Stimulated activated CD8-positive, alpha-beta memory T cell treated with anti-CD3 and anti-CD28 coated beads, Interleukin-15, amount 100 ng/mL, for 4 hours (primary cell): Measurements from ENCODE around the gene SERGEF.

Source experiments
- DNase-seq, 2 donors: peaks; one replicate each; pipeline ENCODE4 v3.0.0-alpha.2; 2020; ENCODE audit warnings: low read depth in 2 of 2

SERGEF gene

DNA sequence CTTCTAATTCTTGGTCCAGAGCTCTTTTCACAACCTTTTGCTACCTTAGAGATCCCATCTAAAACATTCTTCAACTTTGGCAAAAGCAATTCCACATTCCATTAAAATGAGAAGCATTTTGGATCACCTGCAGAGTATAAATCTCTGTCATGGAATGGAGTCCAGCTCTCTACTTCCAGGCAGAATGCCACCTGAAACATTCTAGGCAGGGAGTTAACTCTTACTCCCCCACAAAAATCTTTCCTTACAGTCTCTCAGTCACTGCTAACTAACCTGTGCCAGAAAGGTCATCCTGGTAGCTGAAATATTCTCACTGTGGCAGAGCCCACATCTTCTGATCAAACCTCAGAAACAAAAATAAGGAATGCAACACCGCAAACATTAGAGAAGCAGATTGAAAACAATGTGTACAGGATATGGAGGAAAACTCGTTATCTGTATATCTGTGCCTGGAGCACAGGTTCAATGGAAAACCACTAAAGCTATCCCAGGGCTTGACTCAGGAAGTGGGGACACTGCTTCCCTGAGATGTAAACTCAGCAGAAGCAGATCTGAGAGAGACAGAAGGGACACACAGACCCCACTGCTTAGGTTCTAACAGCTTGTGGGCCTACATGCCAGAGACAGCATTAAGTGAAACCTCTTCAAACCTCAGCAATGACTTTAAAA, 199.3 kb downstream of the SERGEF start:
- no peak for DNase-seq

DNA sequence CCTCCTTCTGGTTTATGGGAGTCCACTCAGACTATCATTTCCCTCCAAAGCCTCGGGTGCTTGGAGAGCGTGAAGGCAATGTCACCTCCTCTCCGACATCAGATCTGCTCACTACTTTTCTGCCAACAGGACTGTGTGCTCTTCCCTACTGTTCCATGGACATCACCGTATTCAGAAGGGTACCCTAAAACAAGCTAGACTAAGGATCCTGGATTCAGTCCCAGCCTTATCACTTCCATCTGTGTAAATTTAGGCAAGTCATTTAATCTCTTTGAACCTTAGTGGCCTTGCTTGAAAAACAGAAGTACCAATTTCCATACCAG, 200.0 kb downstream of the SERGEF start:
- no peak for DNase-seq

DNA sequence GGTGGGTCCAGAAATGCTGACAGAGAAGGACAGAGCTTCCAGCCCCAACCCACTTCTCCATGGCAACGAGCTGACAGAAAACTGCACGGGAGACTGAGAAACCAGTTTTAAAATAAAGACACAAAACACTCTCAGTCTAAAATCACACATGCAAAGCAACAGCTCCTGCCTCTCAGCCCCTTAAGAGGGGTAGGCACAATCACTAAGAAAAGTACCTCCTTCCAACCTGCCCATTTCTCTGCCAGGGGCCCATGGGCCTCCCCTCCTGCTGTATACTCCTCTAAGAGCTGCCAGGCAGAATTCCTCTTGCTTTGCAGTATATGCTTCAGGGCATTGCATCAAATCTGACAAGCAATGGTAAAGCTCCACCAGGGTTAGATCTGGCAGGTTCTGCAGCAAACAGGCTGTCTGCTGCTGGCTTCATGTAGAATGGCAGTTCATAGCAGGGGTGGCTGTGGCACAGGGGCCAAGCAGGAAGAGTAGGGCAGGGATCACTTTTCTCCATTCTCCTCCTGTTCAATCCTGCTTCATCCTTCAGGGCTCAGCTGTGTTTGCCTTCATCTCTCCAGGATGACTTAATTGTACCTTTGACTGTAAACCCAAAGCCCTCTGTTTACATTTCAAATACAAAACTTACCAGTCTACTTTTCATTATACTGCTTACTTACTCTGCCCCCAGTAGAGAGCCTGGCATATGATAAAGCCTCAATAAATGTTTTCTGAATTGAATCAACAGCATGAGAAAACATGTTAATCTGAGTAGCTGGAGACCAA, 200.6 kb downstream of the SERGEF start:
- no peak for DNase-seq

DNA sequence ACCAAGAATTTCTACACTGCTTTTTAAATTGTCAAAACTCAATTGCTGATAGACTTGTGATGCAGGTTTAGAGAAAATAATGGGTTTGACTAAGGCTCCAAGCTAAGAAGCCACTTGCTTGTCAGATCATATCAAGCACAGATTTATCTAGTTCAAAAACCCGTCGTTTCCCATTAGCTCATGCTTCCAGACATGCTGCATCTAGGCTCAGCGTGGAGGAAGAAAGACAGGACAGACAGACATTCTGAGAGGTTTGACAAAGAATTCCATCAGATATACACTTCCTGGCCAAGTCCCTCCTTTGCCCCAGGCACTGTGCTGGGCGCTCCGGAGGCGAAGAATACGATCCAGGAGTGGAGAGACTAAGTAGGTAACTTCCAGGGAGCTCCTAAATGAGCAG, 201.5 kb downstream of the SERGEF start:
- no peak for DNase-seq

DNA sequence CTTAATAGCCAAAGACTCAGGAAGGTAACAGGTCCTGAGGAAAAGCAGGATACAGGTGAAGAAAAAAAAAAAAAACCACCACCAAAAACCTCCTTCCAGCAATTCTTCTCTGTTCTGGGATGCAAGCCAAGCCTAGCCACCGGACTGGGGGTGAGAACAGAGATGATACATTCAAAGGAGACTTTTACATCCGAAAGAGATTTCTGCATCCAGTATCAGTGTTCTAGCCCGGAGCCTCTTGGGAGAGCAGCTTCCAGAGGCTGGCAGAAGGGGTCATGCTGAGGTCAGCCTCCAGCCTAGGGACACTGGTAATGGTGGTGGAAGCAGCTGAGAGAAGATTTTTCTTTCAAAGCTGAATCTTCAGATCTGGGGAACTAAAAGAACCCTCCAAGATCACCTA, 202.1 kb downstream of the SERGEF start:
- no peak for DNase-seq

DNA sequence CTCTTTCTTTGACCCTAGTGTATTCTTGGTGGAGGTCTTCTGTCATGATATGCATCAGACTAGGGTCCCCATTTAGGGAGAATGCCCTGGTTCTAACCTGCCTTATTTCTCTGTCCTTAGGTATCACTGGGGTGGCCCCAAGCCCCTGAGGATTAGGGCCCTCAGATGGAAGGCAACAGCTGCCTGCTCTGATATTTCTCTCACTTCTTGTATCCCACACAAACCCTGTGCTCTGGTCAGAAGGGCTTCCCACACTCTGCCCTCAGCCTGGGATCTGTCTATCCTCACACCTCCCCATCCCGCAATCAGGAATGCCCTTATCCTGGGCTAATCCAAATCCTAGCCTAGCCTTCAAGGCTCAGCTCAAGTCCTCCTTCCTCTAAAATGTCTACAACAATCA, 202.8 kb downstream of the SERGEF start:
- DNase-seq: no peak

DNA sequence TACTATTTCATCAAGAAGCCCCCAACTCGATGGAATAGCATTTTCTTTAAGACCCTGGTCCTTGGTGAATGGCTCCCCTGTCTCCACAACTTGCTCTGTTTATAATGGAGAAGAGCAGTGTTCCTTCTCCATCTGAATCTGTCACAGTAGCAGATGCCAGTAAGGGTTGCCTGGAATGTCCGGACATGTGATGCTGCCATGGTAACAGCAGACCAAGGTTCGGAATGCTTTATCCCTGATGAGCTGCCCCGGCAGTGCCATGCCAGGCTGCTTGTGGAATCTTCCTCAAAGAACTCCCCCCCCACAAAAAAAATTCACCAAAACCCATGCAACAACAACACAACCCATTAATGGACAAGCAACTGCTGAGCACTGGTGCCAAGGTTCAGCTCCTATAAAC, 205.8 kb downstream of the SERGEF start:
- no peak for DNase-seq

DNA sequence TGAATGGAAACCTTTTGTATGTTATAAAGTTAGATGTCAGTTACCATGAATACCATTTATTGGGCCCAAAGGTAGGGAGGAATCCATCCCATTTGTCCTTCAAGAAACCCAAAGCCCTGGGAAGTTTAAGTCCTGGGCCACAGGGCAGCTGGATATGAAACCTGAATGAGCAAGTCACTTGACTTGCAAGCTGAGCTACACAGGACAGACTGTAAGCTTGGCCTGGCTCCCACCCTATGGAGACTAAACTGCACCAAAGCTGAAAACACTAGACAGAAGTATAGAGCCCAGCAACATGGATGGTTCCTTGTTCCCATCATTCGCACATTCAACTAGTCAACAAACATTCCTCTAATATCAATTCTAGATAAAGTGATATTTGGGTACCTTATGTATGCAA, 207.0 kb downstream of the SERGEF start:
- no peak for DNase-seq

DNA sequence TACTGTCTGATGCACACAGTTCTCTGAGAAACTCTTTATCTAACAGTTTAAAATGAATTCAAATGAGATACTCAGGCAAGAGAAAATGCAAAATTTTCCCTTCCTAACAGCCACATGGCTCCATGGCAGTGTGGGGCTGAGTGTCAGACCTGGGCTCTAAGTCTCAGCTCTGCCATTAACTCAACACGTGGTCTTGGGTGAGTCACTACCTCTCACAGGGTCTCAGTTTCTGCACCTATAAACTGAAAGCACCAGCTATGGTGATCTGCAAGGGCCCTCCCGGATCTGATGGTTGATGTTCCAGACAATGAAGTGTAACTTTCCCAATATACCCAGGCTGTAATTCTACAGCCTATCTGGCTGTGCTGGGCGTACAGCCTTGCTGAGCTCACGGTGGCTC, 207.8 kb downstream of the SERGEF start:
- DNase-seq: no peak

DNA sequence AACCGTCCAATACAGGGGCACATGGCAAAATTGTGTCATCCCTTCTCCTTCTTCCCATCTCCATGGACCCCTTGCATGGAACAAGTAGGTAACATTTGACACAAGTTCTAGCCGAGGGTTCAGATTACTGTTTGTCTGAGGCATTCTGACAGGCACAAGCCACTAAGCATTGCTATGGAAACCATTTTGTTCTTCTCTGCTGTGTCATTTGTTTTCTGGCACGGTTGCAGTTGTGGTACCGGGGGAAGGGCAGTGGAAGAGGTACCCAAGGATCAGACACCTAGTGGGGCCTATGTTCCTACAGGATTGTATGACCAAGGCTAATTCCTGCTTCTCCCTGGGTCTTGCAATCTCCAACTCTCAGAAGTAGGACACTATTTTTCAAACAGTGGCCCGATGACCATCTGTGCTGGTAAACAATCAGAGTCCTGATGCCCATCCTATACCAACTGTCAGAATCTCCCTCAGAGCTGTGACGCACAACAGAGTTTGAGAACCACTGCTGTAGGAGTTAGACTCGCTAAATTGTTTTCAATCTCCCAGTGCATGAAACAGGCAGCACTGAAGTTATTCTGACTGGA, 209.0 kb downstream of the SERGEF start:
- no peak for DNase-seq

DNA sequence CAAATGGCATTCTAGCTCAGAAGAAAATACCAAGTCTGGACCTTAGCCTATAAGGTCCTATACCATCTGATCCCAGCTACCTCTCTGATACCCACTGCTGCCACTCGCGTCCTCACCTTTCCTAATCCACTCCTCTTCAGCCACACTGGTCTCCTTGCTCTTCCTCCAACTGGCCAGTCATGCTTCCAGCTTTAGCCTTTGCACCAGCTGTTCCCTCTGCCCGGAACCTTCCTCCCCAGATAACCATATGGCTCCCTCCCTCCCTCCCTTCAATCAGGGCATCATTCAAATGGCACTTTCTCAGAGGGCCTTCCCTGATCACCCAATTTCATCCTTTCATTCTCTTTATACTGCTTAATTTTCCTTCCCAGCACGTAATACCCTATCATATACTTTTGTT, 210.4 kb downstream of the SERGEF start:
- no peak for DNase-seq

DNA sequence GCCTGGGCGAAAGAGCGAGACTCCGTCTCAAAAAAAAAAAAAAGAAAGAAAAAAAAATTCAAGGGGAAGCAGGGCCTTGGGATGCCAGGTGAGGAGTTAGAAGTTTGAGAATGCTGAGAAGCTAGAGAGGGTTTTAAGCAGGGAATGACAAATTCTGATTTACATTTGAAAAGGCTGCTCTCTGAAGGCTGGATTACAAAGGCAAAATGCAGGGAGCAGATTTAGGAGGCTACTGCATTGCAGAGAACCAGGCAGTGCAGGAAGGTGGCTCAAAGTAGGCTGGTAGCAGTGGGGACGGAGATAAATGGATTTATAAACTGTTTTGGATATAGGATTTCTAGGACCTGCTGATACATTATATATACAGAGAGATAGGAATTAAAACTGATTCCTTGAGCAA, 211.7 kb downstream of the SERGEF start:
- DNase-seq: no peak

DNA sequence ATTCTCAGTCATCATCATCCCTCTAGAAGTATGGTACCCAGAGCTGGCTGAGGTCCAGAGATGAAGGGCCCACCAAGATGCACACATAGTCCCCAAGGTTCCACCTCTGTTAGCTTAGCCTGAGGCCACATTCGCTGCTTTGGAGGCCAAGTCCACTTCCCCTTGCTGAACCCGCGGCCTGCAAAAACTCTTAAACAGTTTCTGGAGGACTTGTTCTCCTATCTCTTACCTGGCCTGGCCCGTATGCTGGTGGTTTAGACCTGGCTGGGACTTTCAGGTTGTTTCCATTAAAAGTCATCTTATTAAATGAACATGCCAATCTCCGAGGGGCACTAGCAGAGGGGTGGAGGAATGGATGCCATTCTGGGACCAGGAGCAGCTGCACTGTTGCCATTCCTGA, 213.7 kb downstream of the SERGEF start:
- DNase-seq: no peak

DNA sequence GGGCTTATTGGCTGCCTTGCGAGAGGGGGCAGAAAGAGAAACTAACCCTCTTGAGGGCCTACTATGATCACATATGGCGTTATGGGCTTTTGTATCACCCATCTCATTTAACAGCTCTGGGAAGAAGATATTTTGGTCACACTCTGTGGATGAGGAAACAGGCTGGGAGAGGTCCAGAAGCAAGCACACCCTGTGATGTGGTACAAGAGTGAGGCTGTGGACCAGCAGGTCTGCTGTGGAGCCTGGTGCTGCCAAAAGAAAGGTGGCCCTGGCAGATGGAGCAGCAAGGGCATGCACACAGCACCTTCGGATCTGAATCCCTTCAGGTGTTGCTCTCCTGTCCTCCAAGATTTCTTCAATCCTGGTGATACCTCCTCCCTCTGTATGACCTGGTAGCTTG, 214.1 kb downstream of the SERGEF start:
- DNase-seq: no peak

DNA sequence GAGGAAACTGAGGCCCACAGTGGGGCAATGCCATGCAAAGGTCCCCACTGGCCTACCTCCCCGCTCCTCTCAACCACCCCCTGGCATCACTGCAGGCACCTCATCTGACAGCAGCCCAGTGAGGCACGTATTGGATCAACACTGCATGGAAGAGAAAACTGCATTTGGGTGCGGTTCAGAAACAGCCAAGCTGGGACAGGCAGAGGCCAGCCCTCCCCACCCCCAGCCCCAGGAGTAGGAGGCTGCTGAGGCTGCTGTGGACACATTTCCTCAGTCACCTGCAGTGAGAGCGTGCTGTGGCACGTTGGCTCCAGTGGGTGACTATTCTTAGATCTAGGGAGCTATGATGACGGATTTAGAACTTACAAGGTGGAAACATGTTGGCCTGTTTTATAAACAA, 214.6 kb downstream of the SERGEF start:
- no peak for DNase-seq

DNA sequence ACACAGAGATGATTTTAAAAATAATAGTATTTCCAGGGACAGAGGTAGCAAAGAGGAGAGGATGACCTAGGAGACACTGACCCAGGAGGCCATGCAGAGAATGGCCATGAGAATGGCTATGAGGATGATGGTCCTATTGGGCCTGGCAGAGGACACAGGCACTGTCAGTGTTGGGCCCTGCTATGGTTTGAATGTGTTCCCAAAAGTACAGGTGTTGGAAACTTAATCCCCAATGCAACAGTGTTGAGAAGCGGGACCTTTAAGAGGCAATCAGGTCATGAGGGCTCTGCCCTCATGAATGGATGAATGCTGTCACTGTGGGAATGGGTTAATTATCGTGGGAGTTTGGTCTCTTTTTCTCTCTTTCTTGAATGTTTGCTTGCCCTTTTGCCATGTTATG, 216.7 kb downstream of the SERGEF start:
- no peak for DNase-seq

DNA sequence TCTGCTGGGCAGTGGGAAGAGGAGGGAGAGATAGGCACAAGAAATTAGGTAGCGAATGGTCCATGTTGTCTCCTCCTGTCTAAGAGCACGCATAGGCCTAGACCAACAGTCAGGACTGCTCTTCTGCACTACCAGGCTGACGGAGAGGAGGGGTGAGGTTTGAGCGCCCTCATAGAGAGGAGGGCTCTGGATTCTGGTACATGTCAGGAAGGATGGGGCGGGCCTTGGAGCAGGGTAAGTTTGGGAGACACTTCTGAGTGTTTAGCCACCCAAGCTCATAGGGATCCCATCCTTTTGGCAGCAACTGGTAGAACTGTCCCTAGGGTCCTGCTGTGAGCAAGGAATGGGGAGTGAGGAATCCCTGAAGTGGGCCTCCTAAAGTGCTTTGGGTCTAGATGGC, 217.9 kb downstream of the SERGEF start:
- no peak for DNase-seq

DNA sequence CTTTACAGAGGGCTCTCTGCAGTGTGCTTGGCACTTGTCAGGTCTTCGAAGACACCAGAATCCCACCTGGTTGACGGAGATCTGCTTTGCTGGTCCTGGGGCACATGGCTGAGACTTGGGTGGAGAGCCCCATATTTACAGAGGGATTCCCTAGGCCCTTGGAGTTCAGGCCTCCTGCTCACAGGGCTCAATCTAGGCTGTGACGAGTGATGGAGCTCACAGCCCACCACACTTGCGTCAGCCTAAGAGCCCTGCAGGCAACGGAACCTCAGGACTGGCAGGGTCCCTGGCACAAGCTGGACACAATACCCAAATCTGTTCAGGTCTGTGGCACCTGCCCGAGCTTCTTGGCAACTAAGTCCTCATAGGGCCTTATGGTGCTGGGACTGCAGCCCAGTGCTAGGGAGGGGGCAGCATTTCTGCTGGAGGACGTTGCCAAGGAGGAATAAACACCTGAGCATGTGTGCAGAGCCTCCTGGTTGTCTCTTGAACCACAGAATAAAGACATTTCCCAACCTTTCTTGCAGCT, 219.1 kb downstream of the SERGEF start:
- no peak for DNase-seq

DNA sequence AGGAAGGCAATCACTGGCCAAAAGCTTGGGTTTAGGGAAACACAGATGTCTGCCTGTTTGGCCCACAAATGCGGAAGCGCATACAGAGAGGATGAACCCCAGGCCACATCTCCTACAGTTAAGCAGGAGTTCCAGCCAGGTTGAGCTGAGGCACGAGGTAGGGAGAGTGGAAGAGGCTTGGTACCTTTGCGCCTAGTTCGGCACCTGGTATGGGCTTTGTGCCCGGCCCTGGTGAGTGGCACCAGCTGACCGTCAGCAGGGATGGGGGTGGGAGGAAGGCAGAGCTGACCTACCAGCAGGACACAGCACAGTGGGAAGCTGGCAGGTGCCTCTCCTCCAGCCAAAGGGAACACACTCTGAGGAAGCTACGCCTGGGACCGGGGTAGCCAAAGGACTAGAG, 220.7 kb downstream of the SERGEF start:
- DNase-seq: no peak

DNA sequence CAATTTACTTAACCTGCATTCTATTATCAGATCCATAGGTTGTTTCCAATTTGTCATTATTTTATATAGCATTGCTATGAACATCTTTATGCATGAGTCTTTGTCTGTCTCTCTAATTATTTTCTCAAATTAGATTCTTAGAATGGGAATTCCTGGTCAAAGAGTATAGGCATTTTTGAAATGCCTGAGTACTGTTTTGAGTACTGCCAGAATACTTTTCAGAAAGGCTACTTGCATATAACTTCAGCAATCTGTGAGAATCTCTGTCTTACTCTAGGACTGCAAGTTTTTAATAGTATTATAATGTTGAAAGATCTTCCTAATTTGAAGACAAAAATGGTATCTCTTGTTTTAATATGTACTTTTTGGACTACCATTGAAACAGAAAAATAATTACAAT, 221.7 kb downstream of the SERGEF start:
- no peak for DNase-seq

DNA sequence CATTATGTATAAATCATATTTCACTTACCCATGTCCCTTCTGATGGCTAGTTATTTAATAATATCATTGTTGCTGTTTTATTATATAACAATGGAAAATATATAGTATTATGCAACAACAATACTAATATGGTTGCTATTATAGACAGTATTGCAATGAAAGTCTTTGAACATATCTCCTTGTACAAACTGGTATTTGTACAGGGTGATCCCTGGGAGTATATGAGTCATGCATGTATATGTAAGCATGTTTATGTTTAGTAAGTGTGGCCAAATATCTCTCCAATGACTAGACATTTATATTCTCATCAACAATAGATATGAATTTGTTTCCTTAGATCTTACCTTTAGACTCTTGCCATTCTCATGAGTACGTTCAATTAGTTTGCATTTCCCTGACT, 222.4 kb downstream of the SERGEF start:
- no peak for DNase-seq

DNA sequence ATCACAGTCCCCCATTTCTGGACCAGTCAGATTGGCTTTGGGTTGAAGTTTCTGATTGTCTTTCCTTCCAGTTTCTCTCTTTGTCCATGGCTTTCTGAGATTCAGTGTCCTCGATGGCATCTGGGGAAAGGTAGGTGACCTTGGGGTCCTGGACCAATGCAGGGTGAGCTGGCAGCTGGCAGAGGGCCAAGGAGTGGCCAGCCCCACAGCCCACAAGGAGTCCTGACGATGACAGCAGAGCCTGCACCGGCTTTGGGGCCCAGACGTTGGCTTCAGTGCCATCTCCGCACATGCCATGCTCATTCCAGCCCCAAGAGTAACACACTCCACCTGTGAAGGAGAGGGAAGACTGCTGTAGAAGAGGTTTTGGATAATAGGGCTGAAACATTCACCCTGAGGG, 224.8 kb downstream of the SERGEF start:
- DNase-seq: no peak

DNA sequence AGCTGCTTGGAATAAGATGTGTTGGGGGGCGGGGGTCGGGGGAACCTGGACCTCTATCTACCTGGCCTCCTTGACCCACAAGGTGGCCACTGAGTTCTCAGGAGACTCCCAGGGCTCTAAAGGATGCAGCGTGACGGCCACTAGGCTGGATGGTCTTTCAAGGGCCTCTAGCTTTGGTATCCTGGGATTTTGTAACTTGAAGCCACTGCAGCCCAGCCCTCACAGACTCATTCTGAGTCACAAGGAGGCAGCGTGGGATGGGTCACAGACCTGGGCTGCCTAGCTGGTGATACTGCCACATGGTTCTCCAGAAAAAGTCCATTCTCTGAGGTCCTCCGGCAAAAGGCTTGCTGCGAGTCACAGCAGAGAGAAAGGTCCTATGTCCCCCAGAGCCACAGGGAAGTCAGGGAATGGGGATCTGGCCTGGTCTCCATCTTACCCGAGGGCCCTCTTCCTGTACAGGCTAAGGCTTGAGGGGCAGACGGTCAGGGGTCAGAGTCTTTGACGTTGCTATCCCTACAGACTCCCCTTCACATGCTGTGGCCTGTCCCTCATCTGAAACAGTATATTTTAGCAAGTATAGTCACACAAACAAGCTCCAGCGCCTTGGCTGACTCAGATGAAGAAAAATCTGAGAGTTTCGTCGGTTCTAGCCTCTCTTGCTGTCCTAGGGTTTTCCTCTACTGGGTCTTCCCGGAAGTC, 225.9 kb downstream of the SERGEF start:
- no peak for DNase-seq
